KMS-11 (cell line): ENCODE data around the gene CNGA1.

Experiments
- H2AFZ ChIP-seq: fragments of 200-600 bp; sonication (generic); 2 replicates; pipeline ENCODE4 v1.6.1; 2016; ENCODE audit warnings: antibody characterized with exemption, mixed run types, low read depth
- H3K27ac ChIP-seq: fragments of 200-600 bp; sonication (generic); 2 replicates; pipeline ENCODE4 v1.6.1; 2016; ENCODE audit warnings: mild to moderate bottlenecking, mixed run types
- H3K27me3 ChIP-seq: fragments of 200-600 bp; sonication (generic); 2 replicates; pipeline ENCODE4 v1.6.1; 2017; ENCODE audit warnings: mild to moderate bottlenecking, low read depth, mixed run types, moderate library complexity; ENCODE audit not compliant: insufficient read depth
- H3K36me3 ChIP-seq: fragments of 200-600 bp; sonication (generic); 2 replicates; pipeline ENCODE4 v1.6.1; 2017; ENCODE audit warnings: mild to moderate bottlenecking, mixed run types; ENCODE audit not compliant: insufficient read depth
- H3K4me1 ChIP-seq: fragments of 200-600 bp; sonication (generic); 2 replicates; pipeline ENCODE4 v1.6.1; 2016; ENCODE audit warnings: mild to moderate bottlenecking, low read depth, mixed run types; ENCODE audit not compliant: poor library complexity, severe bottlenecking
- H3K4me2 ChIP-seq: fragments of 200-600 bp; sonication (generic); 2 replicates; pipeline ENCODE4 v1.7.0; 2016; ENCODE audit warnings: mild to moderate bottlenecking, mixed run types
- H3K4me3 ChIP-seq: fragments of 200-600 bp; sonication (generic); IDR thresholded peaks from 2 replicates; pipeline ENCODE4 v1.6.1; 2017; ENCODE audit warnings: low read depth, low read length, mixed read lengths; ENCODE audit not compliant: insufficient read depth
- H3K79me2 ChIP-seq: fragments of 200-600 bp; sonication (generic); 2 replicates; pipeline ENCODE4 v1.6.1; 2016; ENCODE audit warnings: low read depth, mixed run types; ENCODE audit not compliant: insufficient read depth
- H3K9ac ChIP-seq: fragments of 200-600 bp; sonication (generic); 2 replicates; pipeline ENCODE4 v1.6.1; 2016; ENCODE audit warnings: mild to moderate bottlenecking, mixed run types
- H4K20me1 ChIP-seq: fragments of 200-600 bp; sonication (generic); 2 replicates; pipeline ENCODE4 v1.6.1; 2016; ENCODE audit warnings: mild to moderate bottlenecking, mixed run types; ENCODE audit not compliant: insufficient read depth
- TF ChIP-seq, protein P1 (sequence below): fragments of 200-600 bp; sonication (generic); conservative IDR thresholded peaks from 2 replicates; pipeline ENCODE4 v1.6.1; 2017; ENCODE audit warnings: low read depth, mild to moderate bottlenecking, antibody characterized with exemption, low read length, moderate library complexity, mixed read lengths

CNGA1 gene

GRCh38 chr4:48016141-48017107 lies at the start of gene CNGA1, which contains the start of gene NIPAL1:
CNGA1 (minus strand) TSS chr4:48016681; CDS start chr4:47952689, 63,992 bp downstream.
NIPAL1 (plus strand) TSS chr4:48016772; CDS start chr4:48016840, 68 bp downstream.
- no peak within 1 kb of the TSS; the same call in 1 of the 2 replicates for H3K9ac ChIP-seq
- no peaks in the 10 kb centered on the region for H3K4me1 ChIP-seq
- no peak within 1 kb of the TSS for H3K27ac ChIP-seq
- H3K4me2 ChIP-seq, result peak within 1 kb of the TSS; percentile 44
- no peaks in the 10 kb centered on the region for H3K27me3 ChIP-seq
- TF ChIP-seq, protein P1, sequence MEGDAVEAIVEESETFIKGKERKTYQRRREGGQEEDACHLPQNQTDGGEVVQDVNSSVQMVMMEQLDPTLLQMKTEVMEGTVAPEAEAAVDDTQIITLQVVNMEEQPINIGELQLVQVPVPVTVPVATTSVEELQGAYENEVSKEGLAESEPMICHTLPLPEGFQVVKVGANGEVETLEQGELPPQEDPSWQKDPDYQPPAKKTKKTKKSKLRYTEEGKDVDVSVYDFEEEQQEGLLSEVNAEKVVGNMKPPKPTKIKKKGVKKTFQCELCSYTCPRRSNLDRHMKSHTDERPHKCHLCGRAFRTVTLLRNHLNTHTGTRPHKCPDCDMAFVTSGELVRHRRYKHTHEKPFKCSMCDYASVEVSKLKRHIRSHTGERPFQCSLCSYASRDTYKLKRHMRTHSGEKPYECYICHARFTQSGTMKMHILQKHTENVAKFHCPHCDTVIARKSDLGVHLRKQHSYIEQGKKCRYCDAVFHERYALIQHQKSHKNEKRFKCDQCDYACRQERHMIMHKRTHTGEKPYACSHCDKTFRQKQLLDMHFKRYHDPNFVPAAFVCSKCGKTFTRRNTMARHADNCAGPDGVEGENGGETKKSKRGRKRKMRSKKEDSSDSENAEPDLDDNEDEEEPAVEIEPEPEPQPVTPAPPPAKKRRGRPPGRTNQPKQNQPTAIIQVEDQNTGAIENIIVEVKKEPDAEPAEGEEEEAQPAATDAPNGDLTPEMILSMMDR, result no peak; the same call in 1 of the 2 replicates
- H3K79me2 ChIP-seq, result no peaks in the 10 kb centered on the region
- no peaks in the 10 kb centered on the region for H3K36me3 ChIP-seq
- H3K4me3 ChIP-seq, result peak within 1 kb of the TSS; percentile 86
- peak within 1 kb of the TSS; percentile 79 for H2AFZ ChIP-seq
- no peaks in the 10 kb centered on the region for H4K20me1 ChIP-seq

GRCh38 chr4:48065587-48066052 lies 49.1 kb upstream of the CNGA1 start:
- TF ChIP-seq, protein P1, result no peak

DNA sequence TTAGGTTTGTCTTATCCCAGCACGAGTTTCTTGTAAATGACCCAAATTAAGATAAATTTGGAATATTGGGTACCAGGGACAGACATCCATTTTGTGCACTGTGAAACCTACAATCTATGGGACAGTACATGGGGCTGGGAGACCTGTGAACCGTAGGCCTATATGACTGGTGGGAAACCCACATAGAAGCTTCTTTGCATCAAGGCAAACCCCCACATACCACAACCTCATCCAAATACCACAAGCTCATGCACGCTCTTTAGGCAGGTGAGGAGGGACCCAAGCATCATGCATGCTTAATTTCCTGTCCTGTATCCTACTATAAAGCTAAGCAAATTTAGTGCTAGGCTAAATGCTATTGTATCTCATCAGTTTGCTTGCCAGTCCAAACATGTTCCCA lies 47.9 kb upstream of the CNGA1 start:
- no peaks in the 10 kb centered on the region for H3K27me3 ChIP-seq
- TF ChIP-seq, protein P1, result no peak
- H3K4me2 ChIP-seq, result no peak overlapping the region
- H3K36me3 ChIP-seq, result no peaks in the 10 kb centered on the region
- H4K20me1 ChIP-seq, result no peaks in the 10 kb centered on the region
- no peak overlapping the region for H3K27ac ChIP-seq
- no peaks in the 10 kb centered on the region for H3K79me2 ChIP-seq
- no peak overlapping the region for H3K9ac ChIP-seq
- H3K4me3 ChIP-seq, result no peak overlapping the region
- H2AFZ ChIP-seq, result no peak overlapping the region
- H3K4me1 ChIP-seq, result no peaks in the 10 kb centered on the region

More at GRCh38 chr4:48065587-48066052, 49.1 kb upstream of the CNGA1 start:
- no peaks in the 10 kb centered on the region for H4K20me1 ChIP-seq
- H3K9ac ChIP-seq, result no peak overlapping the region
- H3K27ac ChIP-seq, result no peak overlapping the region
- no peak overlapping the region for H3K4me3 ChIP-seq
- H2AFZ ChIP-seq, result no peak overlapping the region
- no peaks in the 10 kb centered on the region for H3K27me3 ChIP-seq
- H3K4me1 ChIP-seq, result no peaks in the 10 kb centered on the region
- H3K36me3 ChIP-seq, result no peaks in the 10 kb centered on the region
- no peaks in the 10 kb centered on the region for H3K79me2 ChIP-seq
- no peak overlapping the region for H3K4me2 ChIP-seq

DNA sequence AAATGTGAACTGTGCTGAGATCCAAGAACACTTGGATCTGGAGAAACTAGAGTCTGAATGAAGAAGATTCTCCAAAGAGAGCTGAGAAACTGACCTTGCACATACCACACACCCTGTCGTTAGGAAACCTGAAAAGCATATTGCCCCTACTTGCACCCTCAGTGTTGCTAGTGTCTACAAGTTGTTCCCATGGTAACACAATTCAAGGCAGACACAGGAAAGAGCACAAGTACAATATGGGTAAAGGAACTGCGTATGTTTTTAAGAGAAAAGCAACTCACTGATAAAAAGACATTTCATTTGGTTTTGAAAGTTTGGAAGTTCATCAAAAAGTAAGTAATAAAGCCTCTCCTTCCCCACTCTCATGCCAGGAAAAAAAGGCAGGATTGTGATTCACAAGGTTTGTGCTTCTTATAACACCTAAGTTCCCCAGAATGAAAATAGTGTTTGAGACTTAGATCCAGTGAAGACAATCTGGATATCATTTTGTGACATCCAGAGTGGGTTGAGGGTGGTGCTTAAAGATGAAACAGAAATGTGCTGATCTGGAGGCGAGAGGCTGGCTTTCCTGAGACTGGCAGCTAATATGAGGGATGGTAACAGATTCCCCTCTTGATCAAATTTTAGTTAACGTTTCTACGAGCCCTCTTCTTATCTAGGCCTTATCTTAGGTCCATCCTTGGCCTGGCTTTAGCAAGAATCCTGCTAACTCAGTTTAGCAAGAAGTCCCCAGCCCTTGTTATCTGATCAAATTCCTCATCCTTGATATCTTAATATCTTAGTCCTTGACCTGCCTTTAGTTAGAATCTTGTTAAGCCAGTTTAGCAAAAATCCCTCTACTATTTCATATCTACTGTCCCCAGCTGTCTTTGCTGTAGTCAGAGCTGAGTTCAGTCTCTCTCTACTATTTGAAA lies 42.4 kb upstream of the CNGA1 start:
- Histone ChIP-seq H3K27ac (no peak overlapping the region), H3K4me2 (no peak overlapping the region), H3K36me3 (no peaks in the 10 kb centered on the region), H3K4me1 (no peaks in the 10 kb centered on the region), H3K9ac (no peak overlapping the region), H3K27me3 (no peaks in the 10 kb centered on the region), H3K79me2 (no peaks in the 10 kb centered on the region), H4K20me1 (no peaks in the 10 kb centered on the region), H2AFZ (no peak overlapping the region), H3K4me3 (no peak overlapping the region)
- TF ChIP-seq, protein P1, result no peak
